HG03103 (cell line): ENCODE data around the gene MTO1.
A peak's percentile ranks its signal among the peaks of the same experiment; 100 is the strongest.
"Not testable (repeated sequence)": the region's sequence is repeated elsewhere in the genome, so short reads cannot be mapped to it uniquely, and the experiment has no call there.

Experiments
- ATAC-seq: cut with Tn5 transposase; IDR thresholded peaks from one replicate; pipeline ENCODE4 v1.9.1; 2021; ENCODE audit warnings: low read depth; ENCODE audit not compliant: unreplicated experiment

MTO1 gene, protein sequence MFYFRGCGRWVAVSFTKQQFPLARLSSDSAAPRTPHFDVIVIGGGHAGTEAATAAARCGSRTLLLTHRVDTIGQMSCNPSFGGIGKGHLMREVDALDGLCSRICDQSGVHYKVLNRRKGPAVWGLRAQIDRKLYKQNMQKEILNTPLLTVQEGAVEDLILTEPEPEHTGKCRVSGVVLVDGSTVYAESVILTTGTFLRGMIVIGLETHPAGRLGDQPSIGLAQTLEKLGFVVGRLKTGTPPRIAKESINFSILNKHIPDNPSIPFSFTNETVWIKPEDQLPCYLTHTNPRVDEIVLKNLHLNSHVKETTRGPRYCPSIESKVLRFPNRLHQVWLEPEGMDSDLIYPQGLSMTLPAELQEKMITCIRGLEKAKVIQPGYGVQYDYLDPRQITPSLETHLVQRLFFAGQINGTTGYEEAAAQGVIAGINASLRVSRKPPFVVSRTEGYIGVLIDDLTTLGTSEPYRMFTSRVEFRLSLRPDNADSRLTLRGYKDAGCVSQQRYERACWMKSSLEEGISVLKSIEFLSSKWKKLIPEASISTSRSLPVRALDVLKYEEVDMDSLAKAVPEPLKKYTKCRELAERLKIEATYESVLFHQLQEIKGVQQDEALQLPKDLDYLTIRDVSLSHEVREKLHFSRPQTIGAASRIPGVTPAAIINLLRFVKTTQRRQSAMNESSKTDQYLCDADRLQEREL

DNA sequence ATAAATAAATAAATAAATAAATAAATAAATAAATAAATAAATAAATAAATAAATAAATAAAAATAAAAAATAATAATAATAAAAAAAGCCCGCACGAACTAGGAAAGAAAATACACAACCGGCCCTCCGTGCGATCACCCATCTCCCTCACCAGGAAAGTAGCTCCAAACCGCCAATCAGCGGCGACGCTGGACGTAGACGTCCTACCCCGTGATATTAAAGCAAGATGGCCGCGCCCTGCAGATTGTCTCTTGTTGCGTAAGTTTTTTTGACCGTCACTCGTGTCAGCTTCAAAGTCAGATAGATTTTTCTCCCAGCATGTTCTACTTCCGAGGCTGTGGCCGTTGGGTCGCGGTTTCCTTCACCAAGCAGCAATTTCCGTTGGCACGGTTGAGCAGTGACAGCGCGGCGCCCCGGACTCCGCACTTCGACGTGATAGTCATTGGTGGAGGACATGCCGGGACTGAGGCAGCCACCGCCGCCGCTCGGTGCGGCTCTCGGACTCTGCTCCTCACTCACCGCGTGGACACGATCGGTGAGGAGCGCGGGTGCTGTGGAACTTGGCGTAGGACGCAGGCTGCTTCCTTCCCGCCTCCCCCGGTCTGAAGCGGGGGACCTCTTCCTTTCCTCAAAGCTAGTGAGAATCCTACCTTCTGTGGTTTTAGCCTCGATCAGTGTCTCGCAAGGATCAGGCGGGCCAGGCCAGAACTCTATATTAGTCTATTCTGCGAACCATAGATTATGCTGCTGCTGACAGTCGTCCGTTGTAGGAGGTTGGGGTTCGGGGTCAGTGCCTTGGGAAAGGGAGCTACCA lies at the start of gene MTO1:
Gene MTO1, plus strand, starts transcription at position 201 of the 814 bp plus-strand sequence. Its CDS starts 118 bp downstream, at position 319.
- peak; percentile 90 for ATAC-seq

DNA sequence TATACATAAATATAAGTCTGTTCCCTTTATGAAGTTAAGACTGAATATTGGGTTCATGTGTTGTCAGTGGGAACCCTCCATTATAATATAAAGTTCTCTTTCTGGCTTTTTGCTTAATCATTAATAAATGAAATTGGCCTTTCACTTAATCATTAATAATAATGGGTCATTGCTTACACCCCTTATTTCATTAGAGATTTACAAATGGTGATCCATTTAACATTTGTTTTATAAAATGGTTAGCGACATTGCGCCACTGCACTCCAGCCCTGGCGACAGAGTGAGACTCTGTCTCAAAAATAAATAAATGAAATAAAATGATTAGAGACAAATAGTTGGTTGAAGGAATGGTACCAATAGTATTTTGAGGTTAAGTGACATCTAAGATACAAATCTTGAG lies 48.4 kb upstream of the MTO1 start:
- no peak for ATAC-seq

- ATAC-seq = no peak
These were observed 43.3 kb upstream of the MTO1 start for GRCh38 chr6:73418081-73418741.

GRCh38 chr6:73421534-73421933 lies 40.0 kb upstream of the MTO1 start:
- no peak for ATAC-seq

DNA sequence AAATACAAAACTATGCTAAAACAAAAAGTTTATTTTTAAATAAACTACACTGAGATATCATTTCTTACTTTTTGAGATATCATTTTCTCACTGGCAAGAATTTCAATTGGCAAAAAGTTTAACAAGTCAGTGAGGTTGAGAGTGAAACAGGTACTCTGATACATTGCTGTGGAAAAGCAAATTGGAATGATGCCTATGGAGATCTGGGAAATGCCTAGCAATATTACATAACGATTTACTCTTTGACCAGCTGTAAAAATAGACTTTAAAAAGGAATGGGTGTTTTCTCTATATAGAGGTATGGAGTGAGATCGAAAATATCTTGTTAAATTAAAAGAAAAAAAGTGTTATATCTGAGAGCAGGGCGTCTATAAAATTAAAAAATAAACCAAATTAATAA lies 26.3 kb upstream of the MTO1 start:
- ATAC-seq = no peak

GRCh38 chr6:73443555-73443954 lies 18.0 kb upstream of the MTO1 start:
- no peak for ATAC-seq

DNA sequence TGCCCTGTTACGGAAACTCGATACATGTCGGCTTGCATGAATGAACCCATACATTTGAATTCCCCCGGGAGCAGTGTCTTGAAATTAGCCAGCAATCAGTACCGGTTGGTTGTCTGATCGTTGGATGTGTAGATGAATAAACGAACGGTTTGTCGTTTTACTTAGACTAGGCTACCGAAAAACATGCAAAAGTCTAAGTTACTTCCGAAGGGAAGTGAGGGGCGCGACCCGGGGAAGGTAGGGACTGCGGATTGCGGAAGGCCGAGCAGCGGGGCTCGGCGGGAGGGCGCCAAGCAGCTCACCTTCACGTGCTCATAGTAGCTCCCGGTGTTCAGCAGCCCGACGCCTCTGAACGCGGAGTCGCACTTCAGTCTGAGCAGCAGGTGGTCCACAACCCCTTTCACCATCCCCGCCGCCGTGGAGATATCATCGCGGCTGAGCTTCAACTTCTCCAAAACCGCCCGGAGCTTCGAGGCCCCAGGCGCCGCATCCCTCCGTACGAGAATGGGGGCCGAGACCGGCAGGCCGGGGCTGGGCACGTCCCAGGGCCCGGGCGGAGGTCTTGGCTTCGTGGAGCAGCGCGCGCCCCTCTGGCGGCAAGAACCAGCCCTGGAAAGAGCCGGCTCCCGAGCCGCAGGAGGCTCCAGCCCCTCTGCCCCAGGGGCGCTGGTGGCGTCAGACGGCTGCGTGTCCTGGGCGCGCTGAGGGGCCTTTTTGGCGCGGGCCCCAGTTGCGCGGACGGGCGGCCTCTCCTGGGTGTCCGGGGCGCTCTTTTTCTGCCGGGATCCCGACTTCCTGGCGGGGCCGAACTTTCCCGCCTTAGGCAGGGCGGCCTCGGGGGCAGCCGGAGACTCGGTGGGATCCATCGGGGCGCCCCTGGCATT lies 10.1 kb upstream of the MTO1 start:
- ATAC-seq = peak; percentile 54

DNA sequence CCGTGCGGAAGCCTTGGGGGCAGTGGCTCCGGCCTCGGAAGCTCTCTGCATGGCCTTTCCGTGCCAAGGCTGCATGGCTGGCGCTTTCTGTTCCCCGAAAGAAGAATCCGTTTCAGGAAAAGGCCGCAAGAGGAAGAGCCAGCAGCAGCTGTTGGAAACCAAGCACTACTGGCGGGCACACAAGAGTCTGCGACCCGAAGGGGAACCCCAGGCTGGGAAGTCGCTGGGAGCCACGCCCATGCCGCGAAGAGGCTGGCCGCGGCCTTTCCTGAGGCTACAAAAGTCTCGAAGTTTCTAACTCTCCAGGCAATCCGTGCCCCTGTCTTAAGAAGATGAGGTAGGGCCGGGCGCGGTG lies 9.5 kb upstream of the MTO1 start, which contains the start of gene CGAS:
Gene CGAS, minus strand, starts transcription at position 191 of the 355 bp plus-strand sequence. Its CDS starts 116 bp downstream, at position 75.
- ATAC-seq = peak; percentile 60

DNA sequence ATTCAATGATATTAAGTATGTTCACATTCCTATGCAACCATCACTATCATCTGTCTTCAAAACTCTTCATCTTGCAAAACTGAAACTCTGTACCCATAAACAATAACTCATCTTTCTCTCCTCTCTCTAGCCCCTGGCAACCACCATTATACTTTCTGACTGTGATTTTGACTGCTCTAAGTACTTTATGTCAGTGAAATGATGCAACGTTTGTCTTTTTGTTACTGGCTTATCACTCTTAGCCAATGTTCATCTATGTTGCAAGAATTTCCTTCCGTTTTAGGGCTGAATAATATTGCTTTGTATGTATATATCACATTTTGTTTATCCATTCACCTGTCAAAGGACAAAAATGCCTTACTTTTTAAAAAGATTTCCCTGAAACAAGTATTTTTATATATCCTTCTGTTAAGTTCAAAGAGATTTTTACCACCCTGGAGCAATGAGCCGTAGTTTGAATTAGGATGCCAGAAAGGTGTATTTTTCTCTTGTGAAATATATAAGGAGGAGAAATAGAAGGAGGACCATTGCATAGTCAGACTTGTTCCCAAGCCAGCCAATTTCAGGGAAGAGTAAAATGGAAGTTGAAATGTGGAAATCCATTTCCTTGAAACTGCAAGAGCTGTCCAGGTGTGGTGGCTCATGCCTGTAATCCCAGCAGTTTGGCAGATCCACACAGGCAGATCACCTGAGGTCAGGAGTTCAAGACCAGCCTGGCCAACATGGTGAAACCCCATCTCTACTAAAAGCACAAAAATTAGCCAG lies 5.5 kb upstream of the MTO1 start:
- no peak for ATAC-seq

GRCh38 chr6:73459474-73459873 lies 2.1 kb upstream of the MTO1 start:
- ATAC-seq = not testable (repeated sequence)

DNA sequence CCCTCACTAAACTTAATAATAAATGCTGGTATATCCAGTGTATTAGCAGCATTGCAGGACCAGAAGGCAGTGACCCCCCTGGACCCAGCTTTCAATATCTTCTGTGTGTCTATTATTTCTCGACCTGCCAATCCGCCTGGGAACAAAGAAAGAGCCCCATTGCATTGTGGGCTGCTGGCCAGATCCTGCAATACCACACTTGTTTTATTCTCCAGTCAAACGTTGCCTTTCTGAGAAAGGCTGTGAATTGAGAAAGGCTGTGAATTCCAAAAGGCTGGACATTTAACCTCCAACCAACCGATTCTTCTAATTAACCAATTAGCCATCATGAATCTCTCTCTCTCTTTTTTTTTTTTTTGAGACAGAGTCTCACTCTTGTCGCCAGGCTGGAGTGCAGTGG lies 1.5 kb upstream of the MTO1 start:
- no peak for ATAC-seq

DNA sequence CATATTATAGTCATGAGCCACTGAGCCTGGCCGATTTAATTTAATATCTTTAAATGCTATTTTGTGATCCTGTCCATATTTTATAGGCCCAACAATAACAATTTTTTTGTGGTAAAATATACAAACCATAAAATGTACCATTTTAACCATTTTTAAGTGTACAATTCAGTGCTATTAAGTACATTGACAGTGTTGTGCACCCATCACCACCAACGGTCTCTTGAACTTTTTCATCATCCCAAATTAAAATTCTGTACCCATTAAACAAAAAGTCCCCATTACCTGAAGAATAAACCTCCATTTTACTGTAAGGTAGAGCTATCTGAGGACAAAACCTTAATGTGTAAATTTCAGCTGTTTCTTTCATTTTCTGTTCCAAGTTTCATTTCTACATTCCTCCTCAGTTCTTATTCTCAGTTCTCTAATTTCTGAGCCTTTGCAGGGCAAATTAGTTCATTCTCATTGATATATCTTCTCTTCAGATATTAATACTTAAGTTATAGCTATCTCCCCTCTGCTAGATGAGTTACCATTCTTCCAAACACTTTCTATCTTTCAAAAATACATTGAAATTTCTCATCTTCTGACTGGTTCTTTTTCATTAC lies 10.3 kb downstream of the MTO1 start:
- peak; percentile 87 for ATAC-seq

GRCh38 chr6:73476723-73477122 lies 15.2 kb downstream of the MTO1 start:
- no peak for ATAC-seq

GRCh38 chr6:73477407-73477806 lies 15.9 kb downstream of the MTO1 start:
- no peak for ATAC-seq

GRCh38 chr6:73481969-73482368 lies 20.4 kb downstream of the MTO1 start:
- no peak for ATAC-seq

DNA sequence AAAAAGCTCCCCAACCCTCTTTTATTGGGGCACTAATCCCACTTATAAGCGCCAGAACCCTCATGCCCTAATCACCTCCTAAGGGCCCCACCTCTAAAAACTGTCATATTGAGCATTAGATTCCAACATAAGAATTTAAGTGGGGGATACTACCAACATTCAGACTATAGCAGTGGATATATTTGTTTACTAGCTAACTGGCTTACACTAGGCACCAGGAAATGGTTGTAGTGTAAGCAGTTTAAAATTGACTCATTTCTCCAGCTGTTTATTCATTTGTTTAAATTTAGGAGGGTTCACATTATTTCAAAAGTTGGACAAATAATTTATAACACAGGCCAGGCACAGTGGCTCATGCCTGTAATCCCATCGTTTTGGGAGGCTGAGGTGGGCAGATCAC lies 22.9 kb downstream of the MTO1 start:
- ATAC-seq = no peak

GRCh38 chr6:73487473-73487872 lies 25.9 kb downstream of the MTO1 start:
- ATAC-seq = no peak

GRCh38 chr6:73491377-73491776 lies 29.8 kb downstream of the MTO1 start:
- no peak for ATAC-seq
